ENCODE results near the gene COPRS. TPM values are rescaled to one million over a fixed set of nuclear protein-coding genes. Genes with fewer than 3 reads are reported as not detected.

The COPRS gene
- total and polyA plus RNA-seq, 2 of the 4 experiments (the other 2 are of a cell fraction), result 95.3 to 123 TPM

- ChIA-PET CTCF (interaction anchor here (0.6 kb wide), 1 partner anchor 311 kb away, joined by 3 read pairs; no protein-coding TSS in a partner anchor), POLR2A (ENCODE audit: unreplicated experiment) (no interaction called here)
- Histone ChIP-seq H3K27ac (ENCODE audit: insufficient read depth, low read length) (no peak overlapping the region), H3K14ac (replicated peaks; ENCODE audit: low read depth, low read length) (no peak overlapping the region), H3K79me1 (ENCODE audit: low read depth in 1 of 2, low read length in 2 of 2) (no peaks in the 10 kb centered on the region), H4K5ac (ENCODE audit: low read depth, low read length) (no peak overlapping the region), H2BK5ac (ENCODE audit: low read depth, low read length, poor library complexity, severe bottlenecking) (no peak overlapping the region), H3K9me1 (ENCODE audit: insufficient read depth, low read length) (no peaks in the 10 kb centered on the region), H4K91ac (ENCODE audit: insufficient read depth, low read depth, low read length) (no peak overlapping the region), H2AK9ac (replicated peaks; ENCODE audit: low read depth, low read length, poor library complexity) (no peak overlapping the region), H3K4me2 (ENCODE audit: low read depth, low read length) (peak overlapping the region; percentile 58), H4K8ac (ENCODE audit: low read depth in 2 of 2, low read length in 2 of 2) (no peak overlapping the region), H2AK5ac (ENCODE audit: low read depth, low read length) (no peak overlapping the region), H3K4ac (ENCODE audit: low read depth, low read length) (no peak overlapping the region), H2BK15ac (ENCODE audit: low read depth, low read length) (no peak overlapping the region), H3K9ac (ENCODE audit: low read depth, low read length) (no peak overlapping the region), H3K18ac (ENCODE audit: low read depth, low read length) (no peak overlapping the region), H3K9me3 (ENCODE audit: control insufficient read depth, insufficient read depth, low read length) (no peaks in the 10 kb centered on the region), H2BK120ac (ENCODE audit: low read depth, low read length) (no peak overlapping the region), H4K20me1 (ENCODE audit: insufficient read depth, low read length) (no peaks in the 10 kb centered on the region), H3K4me1 (ENCODE audit: control insufficient read depth, insufficient read depth, low read length) (peaks cover 2% of the 10 kb centered on the region; the same call in 1 of the 2 replicates), H3K4me3 (ENCODE audit: insufficient read depth, low read depth, low read length) (no peak overlapping the region), H2BK20ac (ENCODE audit: low read depth, low read length) (no peak overlapping the region), H3K56ac (ENCODE audit: extremely low read depth, insufficient read depth, low read length) (no peak overlapping the region), H3K23ac (ENCODE audit: low read depth, low read length) (no peak overlapping the region), H3K36me3 (ENCODE audit: control insufficient read depth, insufficient read depth, low read length) (no peaks in the 10 kb centered on the region), H2AFZ (replicated peaks; ENCODE audit: low read length, poor library complexity) (peak overlapping the region; percentile 64), H3K27me3 (ENCODE audit: control insufficient read depth, insufficient read depth, low read length) (no peaks in the 10 kb centered on the region; the same call in 1 of the 2 replicates)
- no TSS peak for BruUV-seq (replicated peaks)
- in situ Hi-C loops (cut with MboI; ENCODE audit: low sequenced_read_pairs) (no loop called here), intact Hi-C loops (cut with micrococcal nuclease) (no loop called here), dilution Hi-C loops (cut with HindIII; ENCODE audit: low sequenced_read_pairs, unreplicated experiment) (no loop called here)
- DNase-seq (peak; percentile 70), ATAC-seq (ENCODE audit: low read depth) (peak; percentile 54)
- 17% methylated on average over 3 of the region's 7 CpGs; no CpG with 5 or more reads in 1 of the 2 experiments for WGBS, 2 experiments (ENCODE audit: extremely low coverage in 2 of 2, insufficient read length in 1 of 2)
- TF ChIP-seq MAZ (IDR thresholded peaks at IDR 0.05; ENCODE audit: borderline replicate concordance, low read depth, low read length) (no peak), RFX5 (IDR thresholded peaks at IDR 0.05; ENCODE audit: low read depth, low read length) (no peak), FOS (IDR thresholded peaks at IDR 0.05; ENCODE audit: low read depth, low read length) (no peak), BHLHE40 (IDR thresholded peaks at IDR 0.05; ENCODE audit: low read depth, low read length) (no peak), RAD21 (IDR thresholded peaks at IDR 0.05; ENCODE audit: low read length) (no peak)
Measured at GRCh38 chr17:31907342-31907962, 48.4 kb upstream of the COPRS start.
